GM12872 (cell line): ENCODE measurements around the gene ARAP2.

Experiments used
- CTCF ChIP-seq: IDR thresholded peaks from 3 replicates; pipeline ENCODE4 v1.5.1; 2011; ENCODE audit warnings: low read depth, mild to moderate bottlenecking, low read length, moderate library complexity; ENCODE audit not compliant: insufficient read depth

ARAP2 gene

DNA sequence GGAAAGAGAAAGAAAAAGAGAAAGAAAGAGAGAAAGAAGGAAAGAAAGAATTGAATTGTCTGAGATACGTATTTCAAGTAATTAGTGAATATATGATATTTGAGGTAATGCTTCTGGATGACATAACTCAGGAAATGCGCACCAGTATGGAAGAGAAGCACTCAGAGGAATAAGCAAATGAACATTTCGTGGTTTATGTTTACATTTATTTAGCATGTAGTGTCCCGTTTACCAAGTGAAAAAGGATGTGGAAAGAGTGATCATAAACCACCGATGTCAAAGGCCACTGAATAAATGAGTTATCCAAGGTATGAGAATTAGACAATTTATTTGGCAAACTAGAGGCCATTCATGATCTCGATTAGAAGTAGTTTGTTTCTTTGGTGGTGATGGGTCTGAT lies 200.4 kb downstream of the ARAP2 start:
- no peak for TF ChIP-seq CTCF

DNA sequence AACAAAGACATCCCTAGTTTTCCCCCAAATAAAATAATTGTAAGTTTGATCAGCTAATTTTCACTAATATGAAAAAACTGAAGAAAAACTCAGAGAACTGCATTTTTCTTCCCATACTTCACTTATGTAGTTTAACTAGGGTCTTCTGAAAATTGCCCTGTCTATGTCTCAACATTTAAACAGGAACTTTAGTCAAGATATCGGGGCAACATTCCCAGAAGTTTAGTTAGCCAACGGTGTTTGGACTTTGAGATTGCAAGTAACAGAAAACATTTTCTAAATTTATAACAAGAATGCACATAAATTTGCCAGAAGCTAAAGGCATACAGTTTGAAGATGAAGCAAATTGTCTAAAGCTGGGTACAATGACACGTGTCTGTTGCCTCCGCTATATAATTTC lies 201.1 kb downstream of the ARAP2 start:
- TF ChIP-seq CTCF, result no peak

GRCh38 chr4:36042122-36042970 lies 202.0 kb downstream of the ARAP2 start:
- TF ChIP-seq CTCF, result no peak

DNA sequence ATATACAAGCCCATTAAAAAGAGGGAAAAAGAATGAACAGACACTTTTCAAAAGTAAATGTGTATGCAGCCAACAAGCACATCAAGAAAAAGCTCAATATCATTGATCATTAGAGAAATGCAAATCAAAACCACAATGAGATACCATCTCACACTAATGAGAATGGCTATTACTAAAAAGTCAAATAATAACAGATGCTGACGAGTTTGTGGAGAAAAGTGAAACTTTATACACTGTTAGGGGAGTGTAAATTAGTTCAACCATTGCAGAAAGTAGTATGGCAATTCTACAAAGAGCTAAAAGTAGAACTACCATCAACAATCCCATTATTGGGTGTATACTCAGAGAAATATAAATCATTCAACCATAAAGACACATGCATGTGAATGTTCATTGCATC lies 203.0 kb downstream of the ARAP2 start:
- TF ChIP-seq CTCF, result no peak

GRCh38 chr4:36039026-36039425 lies 205.3 kb downstream of the ARAP2 start:
- 0 out of 3 replicates have a peak, but pooled peaks have one; percentile 3 for TF ChIP-seq CTCF

- no peak for TF ChIP-seq CTCF
Observed at GRCh38 chr4:36038491-36038890, 205.8 kb downstream of the ARAP2 start.

- TF ChIP-seq CTCF, result no peak
Observed at GRCh38 chr4:36037127-36037526, 207.2 kb downstream of the ARAP2 start.
